ENCODE data around the gene SUSD1.

The SUSD1 gene

GRCh38 chr9:112007575-112008240 is 167.4 kb downstream of the SUSD1 start:
- no peak overlapping the region for H3K27ac ChIP-seq (ENCODE audit: low read depth, low read length)
- no peaks in the 10 kb centered on the region for H3K9me3 ChIP-seq (ENCODE audit: insufficient read depth, low read depth, low read length)
- 98% methylated on average over 4 of the region's 6 CpGs for WGBS
- no peak overlapping the region for H3K4me3 ChIP-seq (ENCODE audit: low read length)
- H3K4me1 ChIP-seq (ENCODE audit: insufficient read depth, low read length) = no peaks in the 10 kb centered on the region
- H3K36me3 ChIP-seq (ENCODE audit: insufficient read depth, low read length) = no peaks in the 10 kb centered on the region
- no peaks in the 10 kb centered on the region for H3K27me3 ChIP-seq (ENCODE audit: insufficient read depth, low read length)
- no peak overlapping the region for H3K9ac ChIP-seq (ENCODE audit: low read depth, low read length)

DNA sequence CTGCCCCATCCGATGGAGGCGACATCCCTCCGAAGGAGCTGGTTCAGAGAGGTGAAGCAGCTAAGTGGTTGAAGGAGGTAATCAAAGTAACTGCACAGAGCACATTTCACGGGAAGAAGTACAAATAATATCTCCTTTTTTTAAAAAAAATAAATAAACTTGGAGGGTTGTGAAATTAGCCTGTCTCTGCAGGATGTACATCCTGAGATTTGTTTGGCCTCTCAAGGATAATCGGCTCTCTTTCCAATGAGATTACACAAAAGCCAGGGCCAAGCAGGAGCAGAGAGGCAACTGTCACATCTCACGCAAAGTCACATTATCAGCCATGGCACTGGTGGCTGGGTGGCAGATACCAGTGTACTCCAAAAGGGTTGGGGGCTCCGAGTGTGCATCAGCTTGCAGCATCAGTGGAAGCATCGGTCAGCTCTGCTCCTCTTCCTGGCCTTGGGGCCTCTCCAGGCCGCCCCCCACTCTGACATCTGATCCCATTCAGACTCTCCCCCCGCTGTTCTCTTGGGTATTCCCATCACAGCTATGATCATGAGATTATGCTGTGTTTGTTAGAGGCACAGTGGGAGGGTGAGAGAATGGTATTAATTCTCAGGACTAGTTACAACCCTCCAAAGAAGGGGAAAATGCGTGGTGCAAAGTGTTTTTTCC is 168.6 kb downstream of the SUSD1 start:
- Histone ChIP-seq H3K4me3 (ENCODE audit: low read length) (no peak overlapping the region), H3K36me3 (ENCODE audit: insufficient read depth, low read length) (no peaks in the 10 kb centered on the region), H3K9me3 (ENCODE audit: insufficient read depth, low read depth, low read length) (no peaks in the 10 kb centered on the region), H3K27me3 (ENCODE audit: insufficient read depth, low read length) (no peaks in the 10 kb centered on the region), H3K27ac (ENCODE audit: low read depth, low read length) (no peak overlapping the region), H3K9ac (ENCODE audit: low read depth, low read length) (no peak overlapping the region), H3K4me1 (ENCODE audit: insufficient read depth, low read length) (no peaks in the 10 kb centered on the region)
- WGBS = 94% methylated on average over 9 of the region's 11 CpGs

GRCh38 chr9:112005939-112006338 is 169.2 kb downstream of the SUSD1 start:
- Histone ChIP-seq H3K9ac (ENCODE audit: low read depth, low read length) (no peak overlapping the region), H3K27ac (ENCODE audit: low read depth, low read length) (no peak overlapping the region), H3K36me3 (ENCODE audit: insufficient read depth, low read length) (no peaks in the 10 kb centered on the region), H3K4me3 (ENCODE audit: low read length) (no peak overlapping the region), H3K9me3 (ENCODE audit: insufficient read depth, low read depth, low read length) (no peaks in the 10 kb centered on the region), H3K4me1 (ENCODE audit: insufficient read depth, low read length) (no peaks in the 10 kb centered on the region), H3K27me3 (ENCODE audit: insufficient read depth, low read length) (no peaks in the 10 kb centered on the region)
- WGBS = 94% methylated on average over 8 of the region's 8 CpGs

DNA sequence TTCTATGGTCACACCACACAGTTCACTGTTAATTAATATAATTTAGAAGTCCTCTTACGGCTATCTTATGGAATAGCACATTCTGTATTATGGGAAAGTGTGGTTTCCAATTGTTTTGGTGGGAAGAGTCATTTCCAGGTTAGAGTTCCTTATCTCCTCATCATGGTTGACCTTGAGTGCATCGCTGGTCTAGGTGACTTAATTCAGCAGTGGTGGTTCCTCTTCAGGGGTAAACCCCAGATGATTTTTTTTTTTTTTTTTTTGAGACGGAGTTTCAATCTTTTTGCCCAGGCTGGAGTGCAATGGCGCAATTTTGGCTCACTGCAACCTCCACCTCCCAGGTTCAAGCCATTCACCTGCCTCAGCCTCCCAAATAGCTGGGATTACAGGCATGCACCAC is 171.6 kb downstream of the SUSD1 start:
- Histone ChIP-seq H3K36me3 (ENCODE audit: insufficient read depth, low read length) (no peaks in the 10 kb centered on the region), H3K9ac (ENCODE audit: low read depth, low read length) (no peak overlapping the region), H3K4me3 (ENCODE audit: low read length) (no peak overlapping the region), H3K27me3 (ENCODE audit: insufficient read depth, low read length) (no peaks in the 10 kb centered on the region), H3K4me1 (ENCODE audit: insufficient read depth, low read length) (no peaks in the 10 kb centered on the region), H3K27ac (ENCODE audit: low read depth, low read length) (no peak overlapping the region), H3K9me3 (ENCODE audit: insufficient read depth, low read depth, low read length) (no peaks in the 10 kb centered on the region)
- 98% methylated on average over 4 of the region's 4 CpGs for WGBS

GRCh38 chr9:112002847-112003457 is 172.1 kb downstream of the SUSD1 start:
- no peak overlapping the region for H3K9ac ChIP-seq (ENCODE audit: low read depth, low read length)
- WGBS = 94% methylated on average over 11 of the region's 11 CpGs
- no peaks in the 10 kb centered on the region for H3K9me3 ChIP-seq (ENCODE audit: insufficient read depth, low read depth, low read length)
- H3K36me3 ChIP-seq (ENCODE audit: insufficient read depth, low read length) = no peaks in the 10 kb centered on the region
- H3K27ac ChIP-seq (ENCODE audit: low read depth, low read length) = no peak overlapping the region
- no peaks in the 10 kb centered on the region for H3K27me3 ChIP-seq (ENCODE audit: insufficient read depth, low read length)
- H3K4me3 ChIP-seq (ENCODE audit: low read length) = no peak overlapping the region
- H3K4me1 ChIP-seq (ENCODE audit: insufficient read depth, low read length) = no peaks in the 10 kb centered on the region

GRCh38 chr9:112002131-112002846 is 172.8 kb downstream of the SUSD1 start:
- Histone ChIP-seq H3K27ac (ENCODE audit: low read depth, low read length) (no peak overlapping the region), H3K36me3 (ENCODE audit: insufficient read depth, low read length) (no peaks in the 10 kb centered on the region), H3K27me3 (ENCODE audit: insufficient read depth, low read length) (no peaks in the 10 kb centered on the region), H3K4me3 (ENCODE audit: low read length) (no peak overlapping the region), H3K9me3 (ENCODE audit: insufficient read depth, low read depth, low read length) (no peaks in the 10 kb centered on the region), H3K4me1 (ENCODE audit: insufficient read depth, low read length) (no peaks in the 10 kb centered on the region), H3K9ac (ENCODE audit: low read depth, low read length) (no peak overlapping the region)
- 93% methylated on average over 11 of the region's 11 CpGs for WGBS

DNA sequence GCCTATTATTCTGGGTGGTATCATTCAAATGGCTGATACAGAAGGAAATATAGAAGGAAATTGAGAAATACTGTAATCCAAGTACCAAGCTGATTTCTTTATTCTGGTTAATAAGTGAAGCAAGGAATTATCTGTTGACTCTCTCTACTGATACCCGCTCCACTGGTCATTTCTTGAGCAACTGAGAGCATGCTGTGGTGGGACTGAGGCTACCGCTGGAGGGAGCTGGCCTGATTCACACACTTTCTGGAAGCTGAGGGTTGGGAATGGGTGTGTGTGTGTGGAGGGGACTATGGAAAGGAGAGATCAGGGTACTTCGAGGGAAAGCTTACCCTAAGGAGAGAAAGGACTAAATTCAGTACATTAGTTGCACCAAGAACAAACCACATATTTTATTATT is 174.4 kb downstream of the SUSD1 start:
- no peaks in the 10 kb centered on the region for H3K27me3 ChIP-seq (ENCODE audit: insufficient read depth, low read length)
- no peaks in the 10 kb centered on the region for H3K9me3 ChIP-seq (ENCODE audit: insufficient read depth, low read depth, low read length)
- no peak overlapping the region for H3K9ac ChIP-seq (ENCODE audit: low read depth, low read length)
- no peak overlapping the region for H3K4me3 ChIP-seq (ENCODE audit: low read length)
- H3K27ac ChIP-seq (ENCODE audit: low read depth, low read length) = no peak overlapping the region
- H3K36me3 ChIP-seq (ENCODE audit: insufficient read depth, low read length) = no peaks in the 10 kb centered on the region
- H3K4me1 ChIP-seq (ENCODE audit: insufficient read depth, low read length) = no peaks in the 10 kb centered on the region
- 92% methylated on average over 3 of the region's 3 CpGs for WGBS

- H3K9me3 ChIP-seq (ENCODE audit: insufficient read depth, low read depth, low read length) = no peaks in the 10 kb centered on the region
- no peak overlapping the region for H3K9ac ChIP-seq (ENCODE audit: low read depth, low read length)
- no peak overlapping the region for H3K4me3 ChIP-seq (ENCODE audit: low read length)
- H3K27me3 ChIP-seq (ENCODE audit: insufficient read depth, low read length) = no peaks in the 10 kb centered on the region
- H3K36me3 ChIP-seq (ENCODE audit: insufficient read depth, low read length) = no peaks in the 10 kb centered on the region
- no peak overlapping the region for H3K27ac ChIP-seq (ENCODE audit: low read depth, low read length)
- 89% methylated on average over 3 of the region's 3 CpGs for WGBS
- no peaks in the 10 kb centered on the region for H3K4me1 ChIP-seq (ENCODE audit: insufficient read depth, low read length)
These were observed 175.8 kb downstream of the SUSD1 start for GRCh38 chr9:111999319-111999718.

GRCh38 chr9:111997831-111998230 is 177.3 kb downstream of the SUSD1 start:
- no peak overlapping the region for H3K9ac ChIP-seq (ENCODE audit: low read depth, low read length)
- H3K27me3 ChIP-seq (ENCODE audit: insufficient read depth, low read length) = no peaks in the 10 kb centered on the region
- WGBS = 96% methylated on average over 5 of the region's 5 CpGs
- H3K36me3 ChIP-seq (ENCODE audit: insufficient read depth, low read length) = no peaks in the 10 kb centered on the region
- H3K27ac ChIP-seq (ENCODE audit: low read depth, low read length) = no peak overlapping the region
- H3K4me1 ChIP-seq (ENCODE audit: insufficient read depth, low read length) = no peaks in the 10 kb centered on the region
- no peak overlapping the region for H3K4me3 ChIP-seq (ENCODE audit: low read length)
- no peaks in the 10 kb centered on the region for H3K9me3 ChIP-seq (ENCODE audit: insufficient read depth, low read depth, low read length)

DNA sequence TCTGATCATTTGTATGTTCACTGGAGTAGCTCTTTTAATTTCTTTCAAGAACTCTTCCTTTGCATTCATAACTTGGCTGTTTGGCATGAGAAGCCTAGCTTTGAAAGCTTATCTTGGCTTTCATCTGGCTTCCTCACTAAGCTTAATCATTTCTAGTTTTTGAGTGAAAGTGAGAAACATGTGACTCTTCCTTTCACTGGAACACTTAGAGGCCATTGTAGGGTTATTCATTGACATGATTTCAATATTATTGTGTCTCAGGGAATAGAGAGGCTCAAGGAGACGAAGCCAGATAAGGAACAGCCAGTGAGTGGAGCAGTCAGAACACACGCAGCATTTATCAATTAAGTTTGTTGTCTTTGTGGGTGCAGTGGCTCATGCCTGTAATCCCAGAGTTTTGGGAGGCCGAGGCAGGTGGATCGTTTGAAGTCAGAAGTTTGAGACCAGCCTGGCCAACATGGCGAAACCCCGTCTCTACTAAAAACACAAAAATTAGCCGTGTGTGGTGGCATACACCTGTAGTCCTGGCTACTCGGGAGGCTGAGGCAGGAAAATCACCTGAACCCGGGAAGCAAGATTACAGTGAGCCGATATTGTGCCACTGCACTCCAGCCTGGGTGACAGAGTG is 180.2 kb downstream of the SUSD1 start:
- Histone ChIP-seq H3K4me3 (ENCODE audit: low read length) (no peak overlapping the region), H3K27ac (ENCODE audit: low read depth, low read length) (no peak overlapping the region), H3K27me3 (ENCODE audit: insufficient read depth, low read length) (no peaks in the 10 kb centered on the region), H3K4me1 (ENCODE audit: insufficient read depth, low read length) (no peaks in the 10 kb centered on the region), H3K9me3 (ENCODE audit: insufficient read depth, low read depth, low read length) (no peaks in the 10 kb centered on the region), H3K36me3 (ENCODE audit: insufficient read depth, low read length) (no peaks in the 10 kb centered on the region), H3K9ac (ENCODE audit: low read depth, low read length) (no peak overlapping the region)
- 95% methylated on average over 10 of the region's 10 CpGs for WGBS

- WGBS = no CpG with 5 or more reads among the region's 1 CpG
- H3K36me3 ChIP-seq (ENCODE audit: insufficient read depth, low read length) = no peaks in the 10 kb centered on the region
- H3K9ac ChIP-seq (ENCODE audit: low read depth, low read length) = no peak overlapping the region
- no peak overlapping the region for H3K4me3 ChIP-seq (ENCODE audit: low read length)
- H3K9me3 ChIP-seq (ENCODE audit: insufficient read depth, low read depth, low read length) = no peaks in the 10 kb centered on the region
- H3K27me3 ChIP-seq (ENCODE audit: insufficient read depth, low read length) = no peaks in the 10 kb centered on the region
- H3K27ac ChIP-seq (ENCODE audit: low read depth, low read length) = no peak overlapping the region
- no peaks in the 10 kb centered on the region for H3K4me1 ChIP-seq (ENCODE audit: insufficient read depth, low read length)
These were observed 181.8 kb downstream of the SUSD1 start for GRCh38 chr9:111993319-111993718.

All from HUES64 (cell line).